ENCODE results near the gene PPIE. TPM values are rescaled to one million over a fixed set of nuclear protein-coding genes. Genes with fewer than 3 reads are reported as not detected.
A peak's percentile ranks its signal among the peaks of the same experiment; 100 is the strongest.

PPIE gene
- total and polyA plus RNA-seq, 10 donors, result 32.1 to 53.2 (median 41.1) TPM

DNA sequence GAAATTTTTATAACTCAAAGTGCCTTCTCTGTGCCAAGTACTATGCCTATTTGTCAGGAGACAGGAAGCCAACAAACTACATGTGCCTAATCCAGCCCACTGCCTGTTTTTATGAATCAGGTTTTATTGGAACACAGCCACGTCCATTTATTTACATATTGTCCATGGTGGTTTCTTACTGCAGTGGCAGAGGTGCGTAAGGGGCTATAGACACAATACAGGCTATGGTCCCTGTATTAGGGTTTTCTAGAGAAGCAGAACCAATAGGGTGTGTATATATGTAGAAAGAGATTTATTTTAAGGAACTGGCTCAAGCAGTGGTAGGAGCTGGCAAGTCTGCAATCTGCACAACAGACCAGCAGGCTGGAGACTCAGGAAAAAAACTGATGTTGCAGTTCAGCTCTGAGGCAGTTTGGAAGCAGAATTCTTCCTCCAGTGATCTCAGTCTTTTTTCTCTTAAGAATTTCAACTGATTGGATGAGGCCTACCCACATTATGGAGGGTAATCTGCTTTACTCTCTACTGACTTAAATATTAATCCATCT lies 15.4 kb downstream of the PPIE start:
- Histone ChIP-seq H3K27ac (no peak overlapping the region), H3K36me3 (peaks cover 4 to 100% (median 99%) of the 10 kb centered on the region in 6 donors), H3K4me1 (no peaks in the 10 kb centered on the region), H3K27me3 (replicated peaks in 1 of 7) (no peaks in the 10 kb centered on the region), H3K4me3 (no peak overlapping the region), H3K9me3 (no peaks in the 10 kb centered on the region)
- TF ChIP-seq, protein P1, sequence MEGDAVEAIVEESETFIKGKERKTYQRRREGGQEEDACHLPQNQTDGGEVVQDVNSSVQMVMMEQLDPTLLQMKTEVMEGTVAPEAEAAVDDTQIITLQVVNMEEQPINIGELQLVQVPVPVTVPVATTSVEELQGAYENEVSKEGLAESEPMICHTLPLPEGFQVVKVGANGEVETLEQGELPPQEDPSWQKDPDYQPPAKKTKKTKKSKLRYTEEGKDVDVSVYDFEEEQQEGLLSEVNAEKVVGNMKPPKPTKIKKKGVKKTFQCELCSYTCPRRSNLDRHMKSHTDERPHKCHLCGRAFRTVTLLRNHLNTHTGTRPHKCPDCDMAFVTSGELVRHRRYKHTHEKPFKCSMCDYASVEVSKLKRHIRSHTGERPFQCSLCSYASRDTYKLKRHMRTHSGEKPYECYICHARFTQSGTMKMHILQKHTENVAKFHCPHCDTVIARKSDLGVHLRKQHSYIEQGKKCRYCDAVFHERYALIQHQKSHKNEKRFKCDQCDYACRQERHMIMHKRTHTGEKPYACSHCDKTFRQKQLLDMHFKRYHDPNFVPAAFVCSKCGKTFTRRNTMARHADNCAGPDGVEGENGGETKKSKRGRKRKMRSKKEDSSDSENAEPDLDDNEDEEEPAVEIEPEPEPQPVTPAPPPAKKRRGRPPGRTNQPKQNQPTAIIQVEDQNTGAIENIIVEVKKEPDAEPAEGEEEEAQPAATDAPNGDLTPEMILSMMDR (IDR thresholded peaks at IDR 0.05 in 8 of 11, conservative IDR thresholded peaks at IDR 0.05 in 3 of 11), result no peak
- TF ChIP-seq POLR2AphosphoS5 (IDR thresholded peaks at IDR 0.05), result no peak
- TF ChIP-seq POLR2A (IDR thresholded peaks at IDR 0.05), result no peak
- 78 to 98% (median 92%) methylated on average over 2 of the region's 2 CpGs for WGBS, 5 donors
- intact Hi-C loops (cut with DNase I; ENCODE audit: low total_unique reads), result no loop called here
- DNase-seq, result no peak

DNA sequence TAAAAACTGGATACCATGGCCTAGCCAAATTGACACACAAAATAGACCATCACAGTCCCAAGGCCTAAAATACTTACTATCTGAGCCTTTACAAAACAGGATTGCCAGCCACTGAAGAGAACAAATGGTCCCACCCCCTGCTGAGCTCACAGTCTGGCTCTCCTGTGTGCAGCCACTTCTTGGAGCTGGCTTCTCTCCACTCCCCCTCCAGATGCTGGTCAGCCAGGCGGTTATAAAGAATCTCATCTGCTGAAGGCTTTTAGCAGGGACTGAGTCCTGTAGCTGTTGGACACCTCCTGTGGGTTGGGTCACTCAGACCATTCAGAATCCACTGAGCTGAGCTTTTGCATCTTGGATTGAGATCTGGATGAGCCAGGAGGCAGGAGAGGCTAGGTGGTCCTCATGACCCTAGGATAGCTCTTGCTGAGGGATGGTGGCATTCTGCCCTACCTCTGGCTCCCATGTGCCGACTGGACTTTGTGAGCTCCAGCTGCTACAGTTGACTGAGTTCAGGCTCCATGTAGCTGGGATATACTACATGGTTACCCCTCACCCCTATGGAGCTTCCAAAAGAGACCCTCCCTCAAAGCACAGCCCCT lies 16.3 kb downstream of the PPIE start:
- Histone ChIP-seq H3K36me3 (peaks cover 4 to 100% (median 97%) of the 10 kb centered on the region in 6 donors), H3K27me3 (replicated peaks in 1 of 7) (no peaks in the 10 kb centered on the region), H3K9me3 (no peaks in the 10 kb centered on the region), H3K4me1 (no peaks in the 10 kb centered on the region), H3K4me3 (no peak overlapping the region), H3K27ac (no peak overlapping the region)
- no peak for DNase-seq
- TF ChIP-seq, protein P1 (IDR thresholded peaks at IDR 0.05 in 8 of 11, conservative IDR thresholded peaks at IDR 0.05 in 3 of 11), result no peak
- TF ChIP-seq POLR2AphosphoS5 (IDR thresholded peaks at IDR 0.05) (no peak), POLR2A (IDR thresholded peaks at IDR 0.05) (no peak)
- WGBS, 5 donors, result 71 to 91% (median 90%) methylated on average over 2 of the region's 2 CpGs
- intact Hi-C loops (cut with DNase I; ENCODE audit: low total_unique reads), result no loop called here

DNA sequence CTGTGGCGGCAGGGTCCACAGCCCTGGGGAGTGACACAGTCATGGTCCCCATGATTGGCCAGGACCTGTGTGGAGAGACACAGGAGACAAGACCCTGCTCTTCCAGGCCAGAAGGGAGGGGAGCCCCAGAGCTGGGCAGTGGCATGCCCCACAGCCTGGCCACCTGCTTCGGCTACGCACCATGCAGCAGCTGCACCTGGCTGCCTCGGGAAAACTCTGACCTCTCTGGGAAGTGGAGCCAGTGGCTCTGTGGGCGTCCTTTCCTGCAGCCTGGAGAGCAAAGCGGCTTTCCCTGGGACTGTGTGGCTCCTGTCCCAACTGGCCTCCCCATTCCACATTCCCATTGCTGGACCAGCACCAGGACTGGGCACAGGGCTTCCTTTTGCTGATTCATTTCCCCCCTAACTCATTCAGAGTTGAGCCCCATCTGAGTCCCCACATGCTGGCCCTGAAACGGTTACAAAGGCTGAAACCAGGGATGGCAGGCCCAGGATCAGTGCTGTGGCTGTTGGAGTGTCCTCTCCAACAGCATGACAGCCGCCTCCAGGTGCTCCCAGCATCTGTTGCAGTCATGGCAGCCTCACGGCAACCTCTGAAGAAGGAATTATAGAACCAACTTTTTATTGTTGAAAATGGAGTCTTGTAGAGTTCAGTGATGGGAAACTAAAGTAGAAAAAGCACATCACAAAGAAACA lies 17.4 kb downstream of the PPIE start:
- H3K27me3 ChIP-seq (replicated peaks in 1 of 7), result no peaks in the 10 kb centered on the region
- no peak overlapping the region for H3K4me3 ChIP-seq
- TF ChIP-seq POLR2AphosphoS5 (IDR thresholded peaks at IDR 0.05), result peak in 1 of 3 donors; percentile 22
- TF ChIP-seq, protein P1 (IDR thresholded peaks at IDR 0.05 in 8 of 11, conservative IDR thresholded peaks at IDR 0.05 in 3 of 11), result no peak
- no peak for TF ChIP-seq POLR2A (IDR thresholded peaks at IDR 0.05)
- intact Hi-C loops (cut with DNase I; ENCODE audit: low total_unique reads), result no loop called here
- no peak for DNase-seq
- no peaks in the 10 kb centered on the region for H3K4me1 ChIP-seq
- WGBS, 5 donors, result 83 to 90% (median 89%) methylated on average over 5 to 9 of the region's 9 CpGs
- no peak overlapping the region for H3K27ac ChIP-seq
- peaks cover 4 to 100% (median 92%) of the 10 kb centered on the region in 6 donors for H3K36me3 ChIP-seq
- H3K9me3 ChIP-seq, result no peaks in the 10 kb centered on the region

DNA sequence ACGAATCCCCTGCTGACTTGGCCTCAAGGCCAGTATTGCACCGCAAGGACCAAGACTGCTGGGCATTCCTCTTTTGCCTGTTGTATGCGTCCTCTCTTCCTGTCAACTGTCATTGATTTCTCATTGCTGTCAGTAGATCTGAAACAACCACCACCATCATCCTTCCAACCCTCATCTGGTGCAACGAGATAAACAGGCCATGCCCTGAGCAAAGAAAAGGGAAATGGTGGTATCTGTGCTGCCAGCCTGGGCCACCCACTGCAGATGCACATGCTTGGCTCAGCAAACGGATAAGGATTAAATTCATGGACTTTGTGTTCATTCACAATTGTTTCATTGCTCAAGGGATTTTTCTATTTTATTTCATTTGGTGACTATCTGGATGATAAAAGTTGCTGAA lies 18.8 kb downstream of the PPIE start:
- H3K27me3 ChIP-seq (replicated peaks in 1 of 7), result no peaks in the 10 kb centered on the region
- no peaks in the 10 kb centered on the region for H3K9me3 ChIP-seq
- DNase-seq, result no peak
- TF ChIP-seq POLR2AphosphoS5 (IDR thresholded peaks at IDR 0.05) (no peak), POLR2A (IDR thresholded peaks at IDR 0.05) (no peak)
- TF ChIP-seq, protein P1 (IDR thresholded peaks at IDR 0.05 in 8 of 11, conservative IDR thresholded peaks at IDR 0.05 in 3 of 11), result no peak
- no peak overlapping the region for H3K27ac ChIP-seq
- no peak overlapping the region for H3K4me3 ChIP-seq
- intact Hi-C loops (cut with DNase I; ENCODE audit: low total_unique reads), result no loop called here
- peaks cover 2 to 100% (median 81%) of the 10 kb centered on the region in 6 donors for H3K36me3 ChIP-seq
- WGBS, 5 donors, result 52 to 81% (median 78%) methylated on average over 5 of the region's 5 CpGs
- no peaks in the 10 kb centered on the region for H3K4me1 ChIP-seq

Measured in spleen (tissue), 11 donors.